Suprapubic skin (tissue), 3 donors: ENCODE measurements around the gene DOCK8.

Source experiments
- CTCF ChIP-seq, 2 donors: fragments of 200-600 bp in 1 of 2; fragments of 450-650 bp in 1 of 2; sonication (generic) in 1 of 2; IDR thresholded peaks; one replicate each; pipeline ENCODE4 v1.5.1; 2016 to 2019; ENCODE audit warnings: antibody characterized with exemption in 2 of 2, mild to moderate bottlenecking in 1 of 2, moderate library complexity in 1 of 2
- EP300 ChIP-seq: sonication (generic); formaldehyde crosslinking; IDR thresholded peaks from one replicate; pipeline ENCODE4 v1.6.1; 2017; ENCODE audit warnings: antibody characterized with exemption

- no peak for TF ChIP-seq CTCF (IDR thresholded peaks at IDR 0.05)
- no peak for TF ChIP-seq EP300
Measured at GRCh38 chr9:450057-450456, 235.4 kb downstream of the DOCK8 start.
